ENCODE results near the gene MAN1C1.
"Not testable (repeated sequence)": the region's sequence is repeated elsewhere in the genome, so short reads cannot be mapped to it uniquely, and the experiment has no call there.

The MAN1C1 gene

DNA sequence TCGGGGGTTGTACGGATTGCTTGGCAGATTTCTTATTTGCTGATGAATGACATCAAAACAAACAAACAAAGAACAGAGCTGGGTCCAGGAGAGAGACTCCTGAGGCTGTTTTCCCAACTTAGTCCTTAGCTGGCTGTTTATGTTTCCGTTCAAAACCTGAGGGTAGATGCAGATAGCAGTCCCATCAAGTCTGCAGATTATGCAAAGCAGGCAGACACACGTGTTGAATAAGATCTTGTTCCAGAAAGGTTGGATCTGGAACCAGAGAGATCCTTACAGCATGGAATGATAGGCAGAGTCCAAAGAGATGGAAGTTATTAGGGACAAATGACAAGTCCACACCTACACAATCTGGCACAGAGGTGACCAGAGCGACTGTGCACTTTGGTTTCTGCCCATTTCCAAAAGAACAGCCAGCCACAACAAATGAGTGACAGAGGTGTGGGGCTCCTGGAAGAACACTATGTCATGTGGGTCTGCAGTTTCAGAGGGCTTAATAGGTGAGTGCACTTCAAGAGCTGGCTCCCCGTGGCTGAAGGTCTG lies 65.5 kb downstream of the MAN1C1 start:
- DNase-seq: no peak

DNA sequence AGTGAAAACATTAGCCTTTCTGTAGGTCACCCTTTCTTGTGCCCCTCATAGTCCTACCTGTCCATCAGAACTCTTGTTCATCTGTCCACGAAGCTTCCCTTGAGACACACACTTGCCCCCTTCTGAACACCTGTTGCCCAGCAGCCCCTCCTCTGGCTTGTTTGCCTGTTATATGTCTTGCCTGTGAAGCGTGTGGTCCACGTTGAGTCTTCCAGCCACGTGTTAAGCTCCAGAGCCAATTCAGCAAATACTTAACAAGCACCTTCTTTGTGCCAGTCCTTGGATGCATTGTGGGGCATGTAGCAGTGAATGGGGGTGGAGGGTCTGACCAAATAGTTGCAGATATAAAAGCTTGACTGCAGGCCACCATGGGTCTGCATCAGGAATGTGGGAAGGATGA lies 66.6 kb downstream of the MAN1C1 start:
- DNase-seq: no peak

DNA sequence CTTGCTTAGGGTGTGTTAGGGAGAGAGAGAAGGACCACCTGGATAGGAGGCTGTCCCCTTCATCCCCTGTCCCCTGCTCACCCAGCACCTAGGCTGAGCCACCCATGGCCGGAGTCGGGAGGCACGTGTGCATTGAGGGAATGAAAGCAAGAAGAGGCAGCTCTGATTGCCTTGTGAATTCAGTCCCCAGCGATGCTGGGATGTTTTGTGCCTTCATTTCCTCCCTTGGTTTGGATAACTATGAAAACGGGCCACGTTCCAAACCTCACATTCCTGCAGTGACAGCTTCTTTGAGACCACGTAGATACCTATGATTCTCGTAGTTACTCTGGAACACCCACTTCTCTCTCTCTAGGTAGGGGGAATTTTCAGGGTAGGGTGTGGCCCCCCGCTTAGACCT lies 67.1 kb downstream of the MAN1C1 start:
- no peak for DNase-seq

DNA sequence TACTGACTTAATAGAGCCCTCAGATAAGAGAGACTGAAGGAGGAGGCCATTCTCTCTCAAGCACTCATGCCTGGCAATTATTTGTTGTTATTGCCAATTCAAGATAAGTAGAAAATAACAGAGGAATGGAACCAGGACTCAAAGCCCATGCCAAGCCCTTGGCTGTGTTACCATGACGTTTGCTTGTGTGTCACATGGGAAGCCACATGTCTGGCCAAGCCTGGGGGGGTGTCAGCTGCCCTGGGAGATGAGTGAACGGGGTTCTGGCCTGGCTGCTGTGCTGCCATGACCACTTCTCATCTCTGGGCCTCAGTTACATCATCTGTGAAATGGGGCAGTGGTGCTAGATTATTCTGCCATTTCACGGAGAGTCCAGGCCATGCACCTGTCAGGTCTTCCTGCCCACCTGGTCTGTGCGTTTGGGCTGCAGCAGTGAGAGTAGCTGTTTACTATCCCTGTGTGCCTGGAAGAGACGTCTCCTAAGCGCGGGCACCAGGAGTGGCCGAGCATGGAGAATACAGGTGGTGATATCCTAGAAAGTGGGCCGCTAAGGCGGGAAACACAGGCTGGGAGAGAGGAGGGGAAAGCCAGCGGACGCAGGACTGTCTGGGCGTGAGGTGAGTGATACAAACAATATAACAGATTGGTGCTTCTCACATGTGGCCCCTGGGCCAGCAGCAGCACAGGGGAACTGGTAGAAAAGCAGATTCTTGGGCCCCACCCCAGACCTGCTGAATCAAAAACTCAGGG lies 67.8 kb downstream of the MAN1C1 start:
- no peak for DNase-seq

DNA sequence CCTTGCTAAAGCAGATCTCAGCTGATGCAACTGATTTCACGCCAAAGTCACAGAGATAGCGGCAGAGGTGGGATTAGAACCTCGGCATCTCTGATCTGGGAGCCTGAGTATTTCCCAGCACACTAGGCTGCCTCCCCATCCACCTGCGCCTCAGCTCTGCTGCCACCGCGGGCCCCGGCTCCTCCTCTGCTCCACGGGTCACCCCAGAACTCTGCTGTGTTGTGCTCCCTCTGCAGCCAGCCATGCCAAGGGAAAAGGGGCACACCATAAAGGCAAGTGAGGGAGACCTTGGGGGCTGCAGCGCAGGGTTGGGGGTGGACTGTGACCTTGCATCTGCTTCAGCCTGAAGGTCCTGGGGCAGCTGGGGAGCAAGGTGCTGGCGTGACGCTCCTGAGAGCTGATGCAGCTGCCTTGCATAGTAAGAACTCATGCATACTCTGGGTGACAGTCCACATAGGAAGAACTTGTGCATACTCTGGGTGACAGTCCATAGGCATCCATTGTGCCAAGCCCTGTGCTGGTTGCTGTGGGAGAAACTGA lies 68.7 kb downstream of the MAN1C1 start:
- no peak for DNase-seq

DNA sequence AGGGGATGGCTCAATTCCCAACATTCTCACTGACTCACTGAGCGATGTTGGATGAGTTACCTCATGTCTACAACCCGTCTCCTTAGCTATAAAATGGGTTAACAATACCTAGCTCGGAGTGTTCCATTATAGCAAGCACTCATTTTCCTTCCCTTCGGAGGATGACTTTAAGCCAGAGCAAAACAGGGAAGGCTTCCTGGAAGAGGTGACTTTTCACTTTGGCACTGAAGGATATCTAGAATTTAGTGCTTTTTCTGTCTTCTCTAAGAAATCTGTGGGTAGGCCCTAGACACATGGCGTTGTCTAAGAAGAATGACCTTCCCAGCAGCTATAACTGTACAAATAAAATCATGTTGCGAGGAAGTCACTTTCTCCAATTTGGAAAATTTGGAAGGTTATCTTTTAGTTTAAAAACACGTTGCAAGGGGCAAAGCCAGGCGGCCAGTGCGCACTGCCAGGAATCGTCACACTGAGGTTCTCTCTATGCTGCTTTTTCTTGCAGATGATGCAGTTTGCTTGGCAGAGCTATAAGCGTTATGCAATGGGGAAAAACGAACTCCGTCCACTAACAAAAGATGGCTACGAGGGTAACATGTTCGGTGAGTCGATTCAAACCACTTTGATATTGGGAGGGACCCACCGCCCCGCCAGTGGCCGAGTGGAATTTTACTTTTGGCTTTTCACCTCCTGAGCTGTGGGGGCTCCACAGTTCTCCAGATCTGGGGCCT lies 69.5 kb downstream of the MAN1C1 start:
- no peak for DNase-seq

DNA sequence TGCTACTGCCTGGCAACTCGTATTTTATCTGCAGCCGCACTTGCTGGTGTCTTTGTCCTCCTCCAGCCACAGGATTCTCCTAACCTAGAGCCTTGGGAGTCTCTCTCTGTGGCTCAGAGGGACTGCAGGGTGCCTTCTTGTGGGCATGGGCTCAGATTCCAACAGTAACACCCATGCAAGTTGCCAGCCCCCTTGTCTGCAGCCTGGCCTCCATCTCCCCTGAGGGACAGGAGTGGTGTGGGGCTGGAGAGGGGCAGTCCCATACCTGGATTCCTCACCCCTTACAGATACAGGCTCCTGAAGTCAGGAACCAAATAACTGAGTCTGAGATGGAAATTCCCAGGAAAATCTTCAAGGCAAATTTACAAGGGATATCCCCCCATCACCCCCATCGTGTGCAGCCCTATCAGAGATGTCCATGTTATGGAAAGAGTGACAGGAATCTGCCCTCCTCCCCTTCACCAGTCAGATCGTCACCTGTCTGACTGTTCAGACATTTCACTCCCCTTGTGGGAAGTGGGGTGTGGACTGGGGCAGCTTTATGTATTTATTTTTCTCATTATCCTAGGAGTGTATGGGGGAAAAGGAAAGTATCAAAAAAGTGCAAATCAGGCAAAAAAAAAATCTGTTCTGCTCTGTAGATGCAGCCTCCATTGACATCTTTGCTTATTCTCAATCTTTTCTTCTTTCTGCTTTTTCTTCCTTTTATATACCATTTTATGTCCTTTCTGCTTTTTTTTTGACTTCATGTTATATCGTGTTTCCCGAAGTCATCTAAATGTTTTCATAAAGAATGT lies 70.8 kb downstream of the MAN1C1 start:
- DNase-seq: no peak

DNA sequence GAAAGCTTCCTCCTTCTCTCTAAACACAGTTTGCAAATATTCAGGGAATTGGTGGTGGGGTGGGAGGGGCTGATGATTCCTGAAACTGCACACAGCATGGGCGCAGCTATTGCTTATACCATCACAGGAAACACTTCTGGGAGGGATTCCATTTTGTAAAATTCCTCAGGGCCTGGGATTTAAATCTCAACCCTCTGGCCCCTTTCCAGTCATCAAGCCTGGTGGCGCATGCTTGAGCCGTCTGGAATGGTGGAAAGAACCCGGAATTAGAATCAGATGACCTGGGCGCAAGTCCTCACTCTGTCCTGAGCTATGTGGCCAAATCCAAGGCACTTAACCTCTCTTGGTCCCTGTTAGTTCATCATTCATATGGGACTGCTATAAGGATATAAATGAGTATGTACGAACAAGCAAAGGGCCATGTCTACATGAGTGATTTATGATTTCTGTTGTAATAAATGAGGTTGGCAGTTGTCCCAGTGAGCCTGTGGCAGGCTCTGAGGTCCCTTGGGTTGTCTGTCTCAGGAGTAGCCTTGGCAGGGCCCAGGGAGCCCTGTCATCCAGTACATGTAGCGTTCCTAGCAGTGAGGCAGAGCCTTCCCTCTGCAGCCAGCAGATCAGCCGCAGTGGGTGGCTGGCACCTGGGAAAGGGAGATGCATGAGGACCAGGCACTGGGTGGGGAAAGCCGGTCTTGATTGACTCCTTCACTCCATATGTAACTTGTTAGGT lies 72.0 kb downstream of the MAN1C1 start:
- DNase-seq: no peak

DNA sequence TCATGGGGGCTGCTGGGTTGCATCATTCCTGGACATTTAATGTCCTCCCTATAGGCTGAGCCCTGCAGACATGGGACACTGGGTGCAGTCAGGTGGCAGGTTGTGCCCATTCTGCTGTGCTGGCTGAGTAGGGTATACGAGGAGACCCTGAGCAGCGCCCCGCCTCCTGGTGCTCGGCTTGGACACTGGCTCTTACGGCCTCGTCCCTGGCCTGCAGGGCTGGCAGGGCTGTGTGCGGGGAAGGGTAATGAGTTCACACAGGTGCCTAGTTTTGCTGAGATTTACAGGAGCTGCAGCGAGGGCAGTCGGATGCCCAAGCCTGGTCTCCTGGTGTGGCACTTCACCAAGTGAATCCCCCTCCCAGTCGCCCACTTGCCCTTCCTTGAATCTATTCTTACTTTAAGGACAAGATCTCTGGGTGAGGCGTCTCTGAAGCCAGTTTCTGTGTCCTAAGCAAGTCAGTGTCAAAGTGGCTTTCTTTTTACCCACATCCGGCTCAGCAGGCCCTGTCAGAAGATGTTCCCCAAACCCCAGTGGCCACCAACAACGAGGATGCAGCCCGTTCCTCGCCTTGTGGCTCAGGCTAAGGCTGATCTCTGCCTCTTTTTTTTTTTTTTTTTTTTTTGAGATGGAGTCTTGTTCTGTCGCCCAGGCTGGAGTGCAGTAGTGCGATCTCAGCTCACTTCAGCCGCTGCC lies 73.2 kb downstream of the MAN1C1 start:
- DNase-seq: no peak

DNA sequence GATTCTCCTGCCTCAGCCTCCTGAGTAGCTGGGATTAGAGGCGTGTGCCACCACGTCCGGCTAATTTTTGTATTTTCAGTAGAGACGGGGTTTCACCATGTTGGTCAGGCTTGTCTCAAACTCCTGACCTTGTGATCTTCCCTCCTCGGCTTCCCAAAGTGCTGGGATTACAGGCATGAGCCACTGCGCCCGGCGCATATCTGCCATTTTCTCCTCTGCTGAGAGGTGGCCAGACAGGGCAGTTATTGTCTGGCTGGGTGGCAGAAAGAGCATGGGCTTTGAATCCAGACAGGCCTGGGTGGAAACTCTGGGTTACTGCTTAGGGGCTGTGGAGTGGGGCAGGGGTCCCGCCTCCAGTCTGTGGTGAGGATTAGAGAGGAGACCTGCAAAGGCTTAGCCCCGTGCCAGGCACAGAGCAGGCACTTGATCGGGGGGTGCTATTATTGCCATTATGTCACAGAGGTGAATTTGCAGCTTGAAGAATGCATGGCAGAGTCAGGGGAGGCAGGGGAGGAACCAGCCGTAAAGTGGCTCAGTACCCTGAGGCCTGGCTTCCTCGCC lies 73.9 kb downstream of the MAN1C1 start:
- DNase-seq: no peak

DNA sequence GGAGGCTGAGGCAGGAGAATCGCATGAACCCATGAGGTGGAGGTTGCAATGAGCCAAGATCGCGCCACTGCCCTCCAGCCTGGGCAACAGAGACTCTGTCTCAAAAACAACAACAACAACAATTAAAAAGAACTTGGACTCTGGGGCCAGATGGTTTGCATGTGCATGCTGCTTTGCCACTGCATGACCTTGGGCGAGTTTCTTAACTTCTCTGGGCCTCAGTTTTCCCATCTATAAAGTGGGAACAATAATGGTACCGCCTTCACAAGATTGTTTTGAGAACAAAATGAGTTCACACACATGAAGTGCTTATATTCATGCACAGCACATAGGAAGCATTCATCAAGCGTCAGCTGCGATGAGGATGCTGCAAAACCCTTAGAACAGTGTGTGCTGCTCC lies 74.6 kb downstream of the MAN1C1 start:
- DNase-seq: no peak

DNA sequence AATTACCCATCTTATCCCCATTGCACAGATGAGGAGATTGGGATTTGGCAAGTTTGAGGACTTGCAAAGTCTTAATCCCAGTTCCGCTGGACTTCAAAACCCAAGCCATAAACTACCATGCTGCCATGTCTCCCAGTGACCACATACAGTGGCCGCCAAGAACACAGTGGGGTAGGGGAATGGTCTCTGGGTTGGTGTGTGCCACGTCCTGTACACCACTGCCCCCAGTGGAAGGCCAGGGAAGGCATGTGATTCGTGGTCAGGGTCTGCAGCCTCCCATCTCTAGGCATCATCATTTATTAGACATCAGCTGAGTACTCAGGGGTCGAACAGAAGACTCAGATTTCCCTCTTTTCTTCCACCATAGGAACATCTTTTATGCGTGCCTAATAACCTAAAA lies 76.0 kb downstream of the MAN1C1 start:
- DNase-seq: no peak

DNA sequence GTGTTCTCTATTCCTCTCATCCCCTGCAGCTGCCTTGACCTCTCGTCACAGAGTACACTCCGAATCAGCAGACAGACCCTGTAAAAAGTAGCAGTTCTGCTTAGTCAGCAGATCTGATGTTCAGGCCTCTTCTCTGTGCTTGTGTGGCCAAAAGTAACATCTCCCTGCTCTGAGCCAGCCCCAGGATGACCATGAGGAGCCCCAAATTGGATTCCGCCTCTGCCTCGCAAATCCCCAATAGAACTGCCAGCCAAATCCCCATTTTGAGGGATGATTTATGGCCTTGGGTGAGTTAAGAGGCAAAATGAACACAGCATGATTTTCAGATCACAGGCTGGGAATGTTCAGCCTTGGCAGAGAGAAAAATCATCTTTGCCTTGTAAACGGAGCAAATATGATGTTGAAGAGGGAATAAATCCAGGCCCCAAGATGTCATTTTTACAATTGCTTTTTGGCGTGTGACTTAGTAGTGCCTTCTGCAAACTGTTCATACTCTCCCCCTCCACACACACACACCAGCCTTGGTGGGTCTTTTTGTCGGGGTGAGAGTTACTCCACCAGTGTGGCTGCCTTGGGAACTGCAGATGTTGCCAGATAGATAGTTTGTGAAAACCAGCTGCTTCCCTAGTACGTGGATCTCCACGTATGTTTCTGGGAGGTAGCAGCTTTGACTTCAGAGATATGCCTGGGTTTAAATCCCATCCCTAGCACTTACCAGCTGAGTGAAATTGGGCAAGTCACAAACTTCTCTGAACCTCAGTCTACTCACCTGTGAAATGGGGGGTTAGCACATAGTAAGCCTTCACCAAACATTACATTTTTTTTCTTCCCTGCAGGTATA lies 77.8 kb downstream of the MAN1C1 start:
- no peak for DNase-seq

DNA sequence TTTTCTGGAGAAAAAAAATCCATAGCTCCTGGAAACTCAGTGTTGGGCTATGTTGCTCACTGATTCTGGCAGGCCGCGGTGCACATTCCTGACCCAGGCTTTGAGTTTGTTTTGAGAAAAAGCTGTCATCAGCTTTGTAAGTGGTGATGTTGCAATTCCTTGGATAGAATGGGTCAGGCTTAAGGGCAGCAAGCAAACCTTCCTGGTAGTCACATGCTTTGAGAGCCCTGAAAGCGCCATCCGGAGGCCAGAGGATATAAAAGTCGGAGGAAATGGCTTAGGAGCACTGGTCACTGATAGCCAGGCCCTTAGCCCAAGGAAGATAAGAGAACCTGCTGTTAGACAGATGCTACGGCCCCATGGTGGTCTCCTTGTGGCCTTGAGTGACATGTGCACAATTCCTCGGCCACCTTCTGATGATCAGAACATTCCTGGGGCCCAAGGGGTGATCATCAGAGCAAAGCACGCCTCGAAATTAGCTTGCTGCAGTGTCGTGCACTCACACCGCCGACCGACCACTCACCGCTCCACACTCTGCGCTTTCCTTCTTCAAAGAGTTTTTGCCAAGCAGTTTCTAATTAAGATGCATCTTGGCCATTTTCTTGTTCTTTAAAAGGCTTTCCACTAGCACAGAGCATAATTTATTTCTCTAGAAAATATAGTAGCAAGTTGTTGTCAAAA lies 78.6 kb downstream of the MAN1C1 start:
- DNase-seq: no peak

DNA sequence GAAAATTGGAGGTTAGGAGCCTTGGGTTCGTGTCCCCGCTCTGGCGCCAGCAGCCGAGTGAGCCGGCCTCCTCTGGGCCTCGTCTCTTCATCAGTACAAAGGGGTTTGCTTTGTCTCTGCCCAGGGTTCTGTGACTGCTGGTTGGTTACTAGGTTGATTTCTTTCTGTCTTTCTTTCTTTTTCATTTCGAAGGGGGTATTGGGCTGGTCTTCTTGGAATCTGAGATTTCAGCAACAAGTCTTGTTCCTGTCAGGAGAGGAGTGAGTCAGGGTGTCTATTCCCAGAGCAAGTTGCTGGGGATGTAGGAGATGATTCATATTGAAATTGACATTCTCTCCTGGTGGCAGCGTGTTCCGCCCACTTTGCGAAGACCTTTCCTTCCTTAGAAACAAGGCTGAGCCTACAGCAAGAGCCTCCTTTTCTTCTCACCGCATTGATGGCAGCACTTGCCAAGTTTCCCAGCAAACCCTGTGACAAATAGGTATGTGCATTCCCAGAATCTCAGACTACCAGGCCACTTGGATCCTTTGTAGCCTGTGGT lies 79.2 kb downstream of the MAN1C1 start:
- no peak for DNase-seq

DNA sequence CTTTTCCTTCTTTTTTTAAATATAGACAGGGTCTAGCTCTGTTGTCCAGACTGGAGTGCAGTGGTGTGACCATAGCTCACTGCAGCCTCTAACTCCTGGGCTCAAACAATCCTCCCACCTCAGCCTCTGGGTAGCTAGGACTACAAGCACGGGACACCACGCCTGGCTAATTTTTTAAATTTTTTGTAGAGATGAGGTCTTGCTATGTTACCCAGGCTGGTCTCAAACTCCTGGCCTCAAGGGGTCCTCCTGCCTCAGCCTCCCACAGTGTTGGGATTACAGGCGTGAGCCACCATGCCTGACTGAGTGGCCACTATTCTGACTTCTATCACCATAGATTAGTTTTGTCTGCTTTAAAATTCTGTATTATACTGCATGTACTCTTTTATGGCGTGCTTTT lies 80.1 kb downstream of the MAN1C1 start:
- not testable (repeated sequence) for DNase-seq

DNA sequence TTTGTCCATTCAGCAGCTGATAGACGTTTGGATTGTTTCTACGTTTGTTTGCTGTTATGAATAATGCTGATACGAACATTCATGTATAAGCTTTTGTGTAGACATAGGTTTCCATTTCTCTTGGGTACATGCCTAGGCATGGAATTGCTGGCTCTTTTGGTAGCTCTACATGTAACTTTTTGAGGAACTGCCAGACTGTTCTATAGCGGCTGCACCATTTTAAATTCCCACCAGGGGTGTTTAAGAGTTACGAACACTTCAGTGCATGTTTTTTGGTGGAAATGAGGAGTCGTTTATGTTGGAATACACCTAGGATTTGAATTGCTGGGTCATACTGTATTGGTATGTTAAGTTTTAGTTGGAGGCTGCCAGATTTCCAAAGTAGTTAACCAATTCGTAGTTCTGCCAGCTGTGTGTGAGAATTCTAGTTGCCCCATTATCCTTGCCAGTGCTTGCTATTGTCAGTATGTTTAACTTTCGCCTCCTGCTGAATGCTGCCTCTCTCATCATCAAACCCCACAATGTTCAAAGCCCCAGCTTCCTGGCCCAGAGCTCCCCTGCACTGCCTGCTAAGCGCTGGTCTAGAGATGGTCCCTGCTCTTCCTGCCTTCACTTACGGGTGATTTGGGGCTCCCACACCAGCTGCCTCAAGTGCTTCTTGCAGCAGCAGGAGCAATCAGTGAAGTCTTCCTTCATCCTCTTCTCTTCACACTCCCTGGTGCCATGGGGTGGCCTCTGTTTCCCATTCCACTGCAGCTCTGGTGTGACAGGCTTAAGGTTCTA lies 81.0 kb downstream of the MAN1C1 start:
- no peak for DNase-seq

DNA sequence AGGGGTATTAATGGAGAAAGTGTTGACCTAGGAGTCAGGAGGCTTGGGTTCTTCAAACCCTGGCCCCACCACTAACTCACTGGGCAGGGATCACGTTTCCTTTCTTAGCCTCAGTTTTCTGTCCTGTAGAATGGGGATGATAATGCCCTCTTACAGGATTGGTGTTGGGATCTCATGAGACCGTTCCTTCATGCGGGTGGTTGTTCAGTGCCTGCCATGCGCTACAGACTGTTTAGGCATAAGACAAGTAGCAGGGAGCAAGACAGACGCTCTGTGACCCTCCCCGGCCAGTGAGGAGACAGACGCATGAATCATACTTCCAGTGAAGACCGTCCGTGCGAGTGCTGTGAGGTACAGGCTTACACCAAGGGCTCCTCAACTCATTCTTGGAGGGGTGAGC lies 81.7 kb downstream of the MAN1C1 start:
- no peak for DNase-seq

DNA sequence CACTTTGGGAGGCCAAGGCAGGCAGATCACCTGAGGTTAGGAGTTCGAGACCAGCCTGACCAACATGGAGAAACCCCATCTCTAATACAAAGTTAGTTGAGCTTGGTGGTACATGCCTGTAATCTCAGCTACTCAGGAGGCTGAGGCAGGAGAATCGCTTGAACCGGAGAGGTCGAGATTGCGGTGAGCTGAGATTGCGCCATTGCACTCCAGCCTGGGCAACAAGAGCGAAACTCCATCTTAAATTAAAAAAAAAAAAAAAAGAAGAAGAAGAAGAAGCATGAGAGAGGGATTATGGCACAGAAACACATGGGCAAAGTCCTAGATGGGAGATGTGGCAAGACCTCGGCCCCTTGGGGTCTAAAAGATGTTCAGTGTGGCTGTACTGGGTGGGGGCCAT lies 82.5 kb downstream of the MAN1C1 start:
- not testable (repeated sequence) for DNase-seq

Data from CD4-positive, alpha-beta T cell treated with Interleukin-15 for 1 hour (primary cell).